ENCODE results near the gene TMED8. TPM values are rescaled to one million over a fixed set of nuclear protein-coding genes. Genes with fewer than 3 reads are reported as not detected.

TMED8 gene
- total and polyA plus RNA-seq, 2 of the 13 experiments (the other 11 are each of a cell fraction or from before 2014, with no cell fraction given) = 6.0 to 11.7 TPM

GRCh38 chr14:77375973-77376770 is 722 bp downstream of the TMED8 start (continued):
- no peak for TF ChIP-seq ZBTB4 (CRISPR knock-in tag; IDR thresholded peaks at IDR 0.05; ENCODE audit: borderline replicate concordance)
- no peak for TF ChIP-seq WIZ (CRISPR knock-in tag; IDR thresholded peaks at IDR 0.05)
- TF ChIP-seq ZNF30 (CRISPR knock-in tag; IDR thresholded peaks at IDR 0.05) = no peak
- peak; percentile 6; the same call in 1 of the 2 replicates for TF ChIP-seq PHF8 (CRISPR knock-in tag; IDR thresholded peaks at IDR 0.05)
- peak; percentile 4; the same call in 1 of the 2 replicates for TF ChIP-seq ZNF547 (CRISPR knock-in tag; IDR thresholded peaks at IDR 0.05)
- TF ChIP-seq TCF12 (IDR thresholded peaks at IDR 0.05) = no peak
- TF ChIP-seq TCF12 (CRISPR knock-in tag; IDR thresholded peaks at IDR 0.05) = no peak
- no peak for TF ChIP-seq ASH2L (IDR thresholded peaks at IDR 0.05; ENCODE audit: insufficient read length, low read depth, low read length)
- no peak for TF ChIP-seq KDM5B (CRISPR knock-in tag; IDR thresholded peaks at IDR 0.05; ENCODE audit: borderline replicate concordance)
- no peak for TF ChIP-seq ZSCAN30 (CRISPR knock-in tag; IDR thresholded peaks at IDR 0.05)
- TF ChIP-seq ZSCAN25 (CRISPR knock-in tag; IDR thresholded peaks at IDR 0.05) = no peak
- TF ChIP-seq BCLAF1 (IDR thresholded peaks at IDR 0.05) = no peak
- TF ChIP-seq KDM5A (IDR thresholded peaks at IDR 0.05; ENCODE audit: borderline replicate concordance, low read length) = 0 out of 2 replicates have a peak, but pooled peaks have one; percentile 18
- 0 out of 2 replicates have a peak, but pooled peaks have one; percentile 7 for TF ChIP-seq ZNF567 (CRISPR knock-in tag; IDR thresholded peaks at IDR 0.05; ENCODE audit: borderline replicate concordance)
- TF ChIP-seq CENPBD1 (CRISPR knock-in tag; IDR thresholded peaks at IDR 0.05; ENCODE audit: borderline replicate concordance, low read depth) = no peak
